ENCODE measurements around the gene PPP2R5C. TPM values are rescaled to one million over a fixed set of nuclear protein-coding genes. Genes with fewer than 3 reads are reported as not detected.
A peak's percentile ranks its signal among the peaks of the same experiment; 100 is the strongest.

PPP2R5C gene
- total and polyA plus RNA-seq, 9 of the 15 experiments (the other 6 are each of a cell fraction or from before 2014, with no cell fraction given), result 284 to 617 (median 395) TPM

DNA sequence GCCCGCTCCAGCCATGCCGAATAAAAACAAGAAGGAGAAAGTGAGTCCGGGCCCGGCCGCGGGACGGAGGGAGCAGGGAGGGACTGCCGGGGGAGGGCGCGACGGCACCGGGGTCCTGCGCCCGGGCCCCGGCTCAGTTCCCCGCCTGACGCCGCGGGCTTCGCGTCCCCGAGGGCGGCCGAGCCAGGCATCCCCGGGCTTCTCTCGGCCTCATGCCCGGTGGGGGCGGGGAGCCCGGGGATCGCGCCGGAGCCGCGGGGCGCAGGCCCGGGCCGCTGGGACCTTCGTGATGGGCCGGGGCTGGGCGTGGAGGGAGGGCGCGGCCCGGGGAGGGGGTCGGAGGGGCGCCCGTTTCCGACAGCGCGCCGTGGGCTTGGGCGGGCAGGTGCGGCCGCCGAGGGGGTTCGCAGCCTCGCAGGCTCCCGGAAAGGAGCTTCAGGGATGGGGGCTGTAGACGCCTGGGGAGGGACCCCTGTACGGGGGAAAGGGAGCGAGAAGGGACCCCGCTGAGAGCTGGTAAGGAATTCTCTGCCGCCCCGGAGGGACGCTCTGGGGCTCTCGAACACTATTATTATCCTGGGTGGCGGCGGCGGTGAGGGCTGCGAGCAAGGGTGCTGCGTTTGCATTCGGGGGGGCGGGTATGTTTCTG, 496 bp downstream of the PPP2R5C start:
- H3K36me3 ChIP-seq (ENCODE audit: control insufficient read depth, insufficient read depth, low read length), result peaks cover 43% of the 10 kb centered on the region
- in situ Hi-C loops (cut with MboI) (no loop called here), intact Hi-C loops (cut with micrococcal nuclease) (loop anchor here (5.0 kb wide), 1 partner anchor 185 kb away; no protein-coding TSS in a partner anchor)
- peak overlapping the region; percentile 89 for H3K4me3 ChIP-seq
- no TSS peak for BruUV-seq (replicated peaks)
- peak overlapping the region; percentile 68; the same call in 1 of the 2 replicates for H3K4me2 ChIP-seq (ENCODE audit: insufficient read depth, low read length)
- peak in 3 of 4 experiments; percentile 23 to 56 (median 50) for DNase-seq (ENCODE audit: extremely low read depth in 1 of 4, low spot score in 3 of 4)
- H3K9ac ChIP-seq (ENCODE audit: insufficient read depth in 1 of 2, low read depth in 2 of 2, low read length in 2 of 2), result peak overlapping the region; percentile 78 to 94
- H3K9me1 ChIP-seq (ENCODE audit: control insufficient read depth, insufficient read depth, low read length), result no peaks in the 10 kb centered on the region
- H3K27me3 ChIP-seq (ENCODE audit: control insufficient read depth in 2 of 2, insufficient read depth in 2 of 2, low read length in 2 of 2), result no peaks in the 10 kb centered on the region
- WGBS (ENCODE audit: insufficient coverage, low coverage, missing lambda C conversion rate), result 0% methylated on average over 15 of the region's 72 CpGs
- H3K4me1 ChIP-seq (replicated peaks in 1 of 2; ENCODE audit: control insufficient read depth in 2 of 2, insufficient read depth in 2 of 2, low read length in 2 of 2), result peaks cover 13 to 36% of the 10 kb centered on the region in 2 experiments
- ChIA-PET POLR2A (interaction anchor here (0.6 to 2.7 kb wide), 5 partner anchors 9 to 494 kb away, joined by 3 to 12 read pairs (median 6); no protein-coding TSS in a partner anchor), CTCF (ENCODE audit: low intra/inter-chr PET ratio) (interaction anchor here (0.6 kb wide), 1 partner anchor 53 kb away, joined by 3 read pairs; no protein-coding TSS in a partner anchor)
- no peak overlapping the region for H2AFZ ChIP-seq (ENCODE audit: low read depth, low read length)
- 0 out of 2 replicates have a peak, but pooled peaks cover 2% of the 10 kb centered on the region for H3K9me3 ChIP-seq (replicated peaks; ENCODE audit: control insufficient read depth, insufficient read depth, low read depth, low read length)
- no peak for FAIRE-seq
- peaks cover 55% of the 10 kb centered on the region for H3K79me2 ChIP-seq (ENCODE audit: control insufficient read depth, insufficient read depth, low read length)
- H3K27ac ChIP-seq (ENCODE audit: extremely low read depth, low read depth, low read length), result peak overlapping the region; percentile 77
- peak; percentile 15 for ATAC-seq
- peaks cover 5% of the 10 kb centered on the region for H4K20me1 ChIP-seq (replicated peaks; ENCODE audit: control insufficient read depth, insufficient read depth, low read length)
- TF ChIP-seq, protein P1, sequence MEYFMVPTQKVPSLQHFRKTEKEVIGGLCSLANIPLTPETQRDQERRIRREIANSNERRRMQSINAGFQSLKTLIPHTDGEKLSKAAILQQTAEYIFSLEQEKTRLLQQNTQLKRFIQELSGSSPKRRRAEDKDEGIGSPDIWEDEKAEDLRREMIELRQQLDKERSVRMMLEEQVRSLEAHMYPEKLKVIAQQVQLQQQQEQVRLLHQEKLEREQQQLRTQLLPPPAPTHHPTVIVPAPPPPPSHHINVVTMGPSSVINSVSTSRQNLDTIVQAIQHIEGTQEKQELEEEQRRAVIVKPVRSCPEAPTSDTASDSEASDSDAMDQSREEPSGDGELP (CRISPR knock-in tag; IDR thresholded peaks at IDR 0.05; ENCODE audit: borderline replicate concordance), result no peak
- TF ChIP-seq, protein P2, sequence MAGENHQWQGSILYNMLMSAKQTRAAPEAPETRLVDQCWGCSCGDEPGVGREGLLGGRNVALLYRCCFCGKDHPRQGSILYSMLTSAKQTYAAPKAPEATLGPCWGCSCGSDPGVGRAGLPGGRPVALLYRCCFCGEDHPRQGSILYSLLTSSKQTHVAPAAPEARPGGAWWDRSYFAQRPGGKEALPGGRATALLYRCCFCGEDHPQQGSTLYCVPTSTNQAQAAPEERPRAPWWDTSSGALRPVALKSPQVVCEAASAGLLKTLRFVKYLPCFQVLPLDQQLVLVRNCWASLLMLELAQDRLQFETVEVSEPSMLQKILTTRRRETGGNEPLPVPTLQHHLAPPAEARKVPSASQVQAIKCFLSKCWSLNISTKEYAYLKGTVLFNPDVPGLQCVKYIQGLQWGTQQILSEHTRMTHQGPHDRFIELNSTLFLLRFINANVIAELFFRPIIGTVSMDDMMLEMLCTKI (IDR thresholded peaks at IDR 0.05; ENCODE audit: partially characterized antibody), result no peak
- TF ChIP-seq, protein P3, sequence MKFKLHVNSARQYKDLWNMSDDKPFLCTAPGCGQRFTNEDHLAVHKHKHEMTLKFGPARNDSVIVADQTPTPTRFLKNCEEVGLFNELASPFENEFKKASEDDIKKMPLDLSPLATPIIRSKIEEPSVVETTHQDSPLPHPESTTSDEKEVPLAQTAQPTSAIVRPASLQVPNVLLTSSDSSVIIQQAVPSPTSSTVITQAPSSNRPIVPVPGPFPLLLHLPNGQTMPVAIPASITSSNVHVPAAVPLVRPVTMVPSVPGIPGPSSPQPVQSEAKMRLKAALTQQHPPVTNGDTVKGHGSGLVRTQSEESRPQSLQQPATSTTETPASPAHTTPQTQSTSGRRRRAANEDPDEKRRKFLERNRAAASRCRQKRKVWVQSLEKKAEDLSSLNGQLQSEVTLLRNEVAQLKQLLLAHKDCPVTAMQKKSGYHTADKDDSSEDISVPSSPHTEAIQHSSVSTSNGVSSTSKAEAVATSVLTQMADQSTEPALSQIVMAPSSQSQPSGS (CRISPR knock-in tag; IDR thresholded peaks at IDR 0.05), result no peak
- TF ChIP-seq, protein P4, sequence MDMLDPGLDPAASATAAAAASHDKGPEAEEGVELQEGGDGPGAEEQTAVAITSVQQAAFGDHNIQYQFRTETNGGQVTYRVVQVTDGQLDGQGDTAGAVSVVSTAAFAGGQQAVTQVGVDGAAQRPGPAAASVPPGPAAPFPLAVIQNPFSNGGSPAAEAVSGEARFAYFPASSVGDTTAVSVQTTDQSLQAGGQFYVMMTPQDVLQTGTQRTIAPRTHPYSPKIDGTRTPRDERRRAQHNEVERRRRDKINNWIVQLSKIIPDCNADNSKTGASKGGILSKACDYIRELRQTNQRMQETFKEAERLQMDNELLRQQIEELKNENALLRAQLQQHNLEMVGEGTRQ (CRISPR knock-in tag; IDR thresholded peaks at IDR 0.05), result no peak
- TF ChIP-seq NCOA2 (IDR thresholded peaks at IDR 0.05; ENCODE audit: partially characterized antibody in 2 of 2) (no peak), ZNF140 (CRISPR knock-in tag; IDR thresholded peaks at IDR 0.05) (no peak), KAT2B (IDR thresholded peaks at IDR 0.05; ENCODE audit: low read depth, low read length) (no peak), MEF2A (IDR thresholded peaks at IDR 0.05; ENCODE audit: control insufficient read depth, low read depth, low read length) (no peak), ATF7 (IDR thresholded peaks at IDR 0.05) (no peak), ZFP1 (CRISPR knock-in tag; IDR thresholded peaks at IDR 0.05) (no peak), RBM39 (optimal IDR thresholded peaks at IDR 0.05; ENCODE audit: low read depth, low read length) (no peak), BDP1 (IDR thresholded peaks at IDR 0.05; ENCODE audit: insufficient read depth, insufficient read length) (no peak), BRD4 (IDR thresholded peaks at IDR 0.05) (no peak), XRCC3 (IDR thresholded peaks at IDR 0.05) (no peak), YY1 (IDR thresholded peaks at IDR 0.05; ENCODE audit: borderline replicate concordance in 1 of 3, control insufficient read depth in 1 of 3, extremely low read depth in 1 of 3, insufficient read depth in 3 of 3, insufficient read length in 1 of 3, insufficient replicate concordance in 2 of 3, low read depth in 1 of 3, low read length in 2 of 3) (no peak), SAFB2 (IDR thresholded peaks at IDR 0.05; ENCODE audit: borderline replicate concordance, low read depth, low read length, severe bottlenecking) (no peak)
